Measurements from ENCODE around the gene FHIT.

Gene FHIT

DNA sequence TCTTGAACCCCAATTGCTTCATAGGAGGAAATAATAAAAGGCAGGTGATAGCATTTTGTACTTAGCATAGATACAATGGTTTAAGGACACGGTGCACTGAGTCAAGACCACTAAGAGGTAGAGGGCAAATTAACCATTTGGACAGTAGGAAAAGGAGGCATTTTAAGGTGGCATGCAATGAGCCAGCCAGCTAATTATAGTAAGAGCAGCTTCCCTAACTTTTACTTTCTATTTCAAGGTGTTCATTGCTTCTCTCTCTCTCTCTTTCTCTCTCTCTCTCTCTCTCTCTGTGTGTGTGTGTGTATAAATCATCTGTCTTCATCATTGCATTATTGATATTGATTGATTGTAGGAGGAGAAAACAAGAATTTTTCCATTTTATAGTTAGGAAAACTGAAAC lies 1461.0 kb downstream of the FHIT start:
- intact Hi-C loops (cut with micrococcal nuclease), result no loop called here
- H3K4me3 Mint-ChIP-seq, result no peak overlapping the region
- H3K27me3 Mint-ChIP-seq, result no peaks in the 10 kb centered on the region
- H3K9me3 Mint-ChIP-seq, result no peaks in the 10 kb centered on the region
- no peak overlapping the region for H3K27ac Mint-ChIP-seq
- H3K4me1 Mint-ChIP-seq (ENCODE audit: low read depth), result no peaks in the 10 kb centered on the region
- no peaks in the 10 kb centered on the region for H3K36me3 Mint-ChIP-seq (ENCODE audit: low read depth)

DNA sequence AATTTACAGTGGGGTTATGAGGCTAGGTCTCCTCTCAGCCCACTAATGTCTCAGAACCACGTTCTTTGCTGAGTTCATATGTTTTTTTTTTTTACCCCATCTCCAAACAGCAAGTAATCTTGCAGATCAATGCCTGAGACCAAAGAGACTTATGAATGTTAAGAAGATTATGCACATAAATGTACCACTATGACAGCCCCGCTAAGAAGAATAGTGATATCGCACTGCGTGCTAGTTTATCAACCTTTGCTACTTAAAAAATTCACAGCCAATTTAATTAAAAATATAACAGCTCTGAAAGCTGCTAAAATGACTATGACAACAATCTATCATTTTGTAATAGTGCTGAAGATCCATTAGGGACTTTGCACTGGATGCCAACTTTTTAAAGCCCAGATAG lies 1462.5 kb downstream of the FHIT start:
- Mint-ChIP-seq H3K4me1 (ENCODE audit: low read depth) (peaks cover 6% of the 10 kb centered on the region), H3K27ac (no peak overlapping the region), H3K9me3 (no peaks in the 10 kb centered on the region), H3K4me3 (no peak overlapping the region), H3K27me3 (no peaks in the 10 kb centered on the region), H3K36me3 (ENCODE audit: low read depth) (no peaks in the 10 kb centered on the region)
- intact Hi-C loops (cut with micrococcal nuclease), result no loop called here

DNA sequence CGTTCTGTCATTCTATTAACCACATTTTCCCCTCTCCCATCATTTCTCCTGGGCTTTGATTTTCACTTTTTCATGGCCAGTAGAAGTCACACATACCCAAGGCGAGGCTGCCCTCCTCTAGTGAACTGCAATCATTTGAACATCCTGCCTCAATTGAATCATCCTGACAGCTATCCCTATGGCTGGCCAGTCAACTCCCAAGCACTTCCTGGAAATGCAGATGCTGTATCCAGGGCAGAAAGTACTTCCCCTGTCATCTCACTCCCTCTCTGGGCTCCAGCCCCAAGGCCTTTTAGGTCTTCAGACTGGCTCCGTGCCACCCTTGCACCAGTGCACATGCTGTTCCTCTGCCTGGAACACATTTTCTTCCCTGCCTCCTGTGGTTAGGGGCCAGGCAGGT lies 1463.1 kb downstream of the FHIT start:
- no peak overlapping the region for H3K4me3 Mint-ChIP-seq
- H3K27ac Mint-ChIP-seq, result no peak overlapping the region
- no peaks in the 10 kb centered on the region for H3K27me3 Mint-ChIP-seq
- intact Hi-C loops (cut with micrococcal nuclease), result no loop called here
- H3K9me3 Mint-ChIP-seq, result no peaks in the 10 kb centered on the region
- peaks cover 11% of the 10 kb centered on the region for H3K4me1 Mint-ChIP-seq (ENCODE audit: low read depth)
- no peaks in the 10 kb centered on the region for H3K36me3 Mint-ChIP-seq (ENCODE audit: low read depth)

DNA sequence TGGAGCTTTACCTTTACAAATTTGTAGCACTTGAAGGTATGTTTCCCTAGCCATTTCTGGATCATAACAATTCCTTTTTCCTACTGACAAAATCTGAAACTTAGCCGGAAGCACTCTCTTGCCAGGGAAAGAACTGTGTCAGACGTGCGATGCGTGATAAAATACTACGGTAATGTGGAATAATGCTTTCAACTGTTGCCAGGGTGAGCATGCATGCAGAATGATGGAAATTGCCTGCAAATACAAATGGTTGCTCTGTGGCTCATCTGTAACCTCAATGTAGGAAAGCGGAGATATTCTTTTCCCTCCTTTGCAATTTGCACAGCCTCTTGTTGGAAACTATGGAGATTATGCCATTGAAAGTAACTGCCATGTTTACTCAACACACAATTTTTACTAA lies 1464.9 kb downstream of the FHIT start:
- Mint-ChIP-seq H3K4me1 (ENCODE audit: low read depth) (peaks cover 11% of the 10 kb centered on the region), H3K9me3 (no peaks in the 10 kb centered on the region), H3K36me3 (ENCODE audit: low read depth) (no peaks in the 10 kb centered on the region), H3K27me3 (no peaks in the 10 kb centered on the region), H3K27ac (no peak overlapping the region), H3K4me3 (no peak overlapping the region)
- intact Hi-C loops (cut with micrococcal nuclease), result no loop called here

DNA sequence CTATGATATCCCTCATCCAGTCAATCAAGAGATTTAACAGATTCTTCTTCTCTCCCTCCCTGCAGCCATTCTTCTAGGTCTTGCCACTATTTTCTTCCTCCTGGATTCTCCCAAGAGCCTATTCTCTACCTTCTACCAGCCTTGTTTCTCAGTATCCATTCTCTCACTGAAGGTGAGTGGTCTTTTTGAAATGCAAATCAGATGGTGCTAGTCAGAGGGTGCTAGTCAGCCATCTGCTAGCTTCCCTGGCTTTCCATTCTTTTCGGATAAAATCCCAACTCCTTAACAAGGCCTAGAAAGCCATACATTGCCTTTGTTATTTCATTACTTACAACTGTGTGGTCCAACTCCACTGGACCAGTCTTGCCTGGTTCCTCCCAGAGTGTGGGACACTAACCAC lies 1467.1 kb downstream of the FHIT start:
- Mint-ChIP-seq H3K27me3 (no peaks in the 10 kb centered on the region), H3K4me3 (no peak overlapping the region), H3K36me3 (ENCODE audit: low read depth) (no peaks in the 10 kb centered on the region), H3K4me1 (ENCODE audit: low read depth) (peaks cover 11% of the 10 kb centered on the region), H3K27ac (no peak overlapping the region), H3K9me3 (no peaks in the 10 kb centered on the region)
- intact Hi-C loops (cut with micrococcal nuclease), result no loop called here

DNA sequence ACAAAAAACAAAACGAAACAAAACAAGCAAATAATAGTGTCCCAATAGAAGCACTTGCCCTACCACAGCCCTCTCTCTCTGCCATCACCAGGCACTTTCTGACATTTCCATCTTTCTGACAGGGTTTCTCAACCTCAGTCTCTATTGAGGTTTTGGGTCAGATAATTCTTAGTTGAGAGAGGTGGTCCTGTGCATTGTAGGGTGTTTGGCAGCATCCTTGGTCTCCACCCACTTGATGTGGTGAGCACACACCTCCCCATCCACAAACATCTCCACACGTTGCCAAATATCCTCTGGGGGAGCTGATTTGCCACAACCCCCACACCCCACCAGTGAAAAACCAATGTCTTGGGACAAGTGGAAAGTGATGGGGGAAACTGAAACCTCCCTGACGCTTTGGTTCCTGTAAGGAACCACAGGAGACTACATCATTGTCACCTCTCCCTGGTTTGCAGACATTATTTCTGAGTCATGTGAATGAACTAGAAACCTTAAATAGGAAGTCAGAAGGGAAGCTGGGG lies 1467.7 kb downstream of the FHIT start:
- peaks cover 11% of the 10 kb centered on the region for H3K4me1 Mint-ChIP-seq (ENCODE audit: low read depth)
- H3K27me3 Mint-ChIP-seq, result no peaks in the 10 kb centered on the region
- intact Hi-C loops (cut with micrococcal nuclease), result no loop called here
- H3K36me3 Mint-ChIP-seq (ENCODE audit: low read depth), result no peaks in the 10 kb centered on the region
- no peaks in the 10 kb centered on the region for H3K9me3 Mint-ChIP-seq
- H3K27ac Mint-ChIP-seq, result no peak overlapping the region
- H3K4me3 Mint-ChIP-seq, result no peak overlapping the region

DNA sequence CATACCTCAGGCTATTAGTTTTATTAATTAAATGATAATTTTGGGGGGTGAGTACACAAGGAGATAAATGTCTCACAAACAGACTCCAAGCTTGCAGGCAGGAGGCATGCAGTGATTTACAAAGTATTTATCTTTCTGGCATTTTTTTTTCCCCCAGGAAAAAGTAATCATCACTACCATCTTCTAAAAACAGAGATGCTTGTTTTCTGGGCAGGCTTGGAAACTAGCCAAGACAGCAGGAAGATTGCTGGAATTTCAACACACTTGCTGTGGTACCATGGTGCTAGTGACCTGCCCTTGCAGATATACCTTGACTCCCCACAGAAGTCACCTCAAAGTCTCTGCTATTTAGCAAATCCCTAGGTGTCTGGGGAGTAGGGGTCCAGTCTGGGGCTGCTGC lies 1468.6 kb downstream of the FHIT start:
- Mint-ChIP-seq H3K27ac (no peak overlapping the region), H3K9me3 (no peaks in the 10 kb centered on the region), H3K4me3 (no peak overlapping the region), H3K27me3 (no peaks in the 10 kb centered on the region), H3K4me1 (ENCODE audit: low read depth) (peaks cover 17% of the 10 kb centered on the region), H3K36me3 (ENCODE audit: low read depth) (no peaks in the 10 kb centered on the region)
- intact Hi-C loops (cut with micrococcal nuclease), result no loop called here

DNA sequence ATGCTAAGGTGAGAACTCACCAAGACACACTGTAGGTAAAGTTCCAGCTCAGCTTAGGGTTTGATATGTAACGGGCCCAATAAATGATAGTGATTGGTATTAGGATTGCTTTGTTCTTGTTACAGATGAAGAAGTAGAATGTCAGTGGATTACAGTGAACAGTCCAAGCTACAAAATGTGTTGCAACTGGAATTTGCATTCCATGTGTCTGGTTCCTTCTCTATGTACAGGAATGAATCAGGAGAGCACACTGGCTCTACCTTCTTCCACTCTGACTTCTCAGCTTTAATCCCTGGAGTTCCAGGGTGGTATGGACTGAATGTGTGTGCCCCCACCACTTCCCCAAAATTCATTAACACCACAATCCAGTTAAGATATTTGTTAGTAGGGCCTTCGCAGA lies 1471.0 kb downstream of the FHIT start:
- Mint-ChIP-seq H3K27me3 (no peaks in the 10 kb centered on the region), H3K4me1 (ENCODE audit: low read depth) (peaks cover 21% of the 10 kb centered on the region), H3K36me3 (ENCODE audit: low read depth) (no peaks in the 10 kb centered on the region), H3K4me3 (no peak overlapping the region), H3K27ac (no peak overlapping the region), H3K9me3 (no peaks in the 10 kb centered on the region)
- intact Hi-C loops (cut with micrococcal nuclease), result no loop called here

DNA sequence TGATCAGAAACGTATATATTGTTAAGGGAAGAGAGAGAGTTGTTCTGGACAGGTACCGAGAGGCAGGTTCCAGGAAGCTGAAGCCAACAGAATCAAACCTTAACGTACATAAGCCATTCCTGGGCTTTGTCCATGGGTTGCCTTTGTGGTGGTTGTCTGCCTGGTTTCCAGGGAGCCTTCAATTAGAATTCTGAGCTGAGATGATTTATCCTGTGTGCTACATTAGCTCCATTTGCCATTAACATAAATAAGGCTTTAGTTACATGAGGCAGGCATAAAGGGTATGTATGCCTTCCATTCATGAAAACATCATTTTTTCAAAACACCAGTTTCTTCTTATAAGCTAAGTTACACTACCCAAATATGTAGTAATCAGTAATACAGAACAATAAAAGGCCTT lies 1472.0 kb downstream of the FHIT start:
- Mint-ChIP-seq H3K27ac (no peak overlapping the region), H3K4me3 (no peak overlapping the region), H3K36me3 (ENCODE audit: low read depth) (no peaks in the 10 kb centered on the region), H3K4me1 (ENCODE audit: low read depth) (peaks cover 19% of the 10 kb centered on the region), H3K9me3 (no peaks in the 10 kb centered on the region), H3K27me3 (no peaks in the 10 kb centered on the region)
- intact Hi-C loops (cut with micrococcal nuclease), result no loop called here

DNA sequence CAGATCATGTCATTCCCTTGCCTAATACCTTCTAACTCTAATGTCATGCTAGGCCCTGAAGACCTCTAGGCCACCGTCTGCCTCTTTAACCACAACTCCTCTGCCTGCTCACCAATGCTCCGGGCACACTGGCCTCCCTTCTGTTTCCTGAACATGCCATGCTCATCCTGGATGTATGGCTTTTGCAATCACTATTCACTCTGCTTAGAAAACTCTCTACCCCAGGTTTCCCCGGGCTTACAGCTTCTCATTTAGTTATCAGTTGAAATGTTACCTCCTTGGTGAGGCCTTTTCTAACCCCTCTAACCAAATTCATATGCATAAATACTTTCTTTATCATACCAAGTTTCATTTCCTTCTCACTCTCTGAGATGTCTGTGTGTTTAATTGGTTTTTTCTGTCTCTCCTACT lies 1473.6 kb downstream of the FHIT start:
- H3K27ac Mint-ChIP-seq, result no peak overlapping the region
- no peaks in the 10 kb centered on the region for H3K36me3 Mint-ChIP-seq (ENCODE audit: low read depth)
- no peaks in the 10 kb centered on the region for H3K9me3 Mint-ChIP-seq
- no peaks in the 10 kb centered on the region for H3K27me3 Mint-ChIP-seq
- H3K4me3 Mint-ChIP-seq, result no peak overlapping the region
- intact Hi-C loops (cut with micrococcal nuclease), result no loop called here
- H3K4me1 Mint-ChIP-seq (ENCODE audit: low read depth), result peaks cover 10% of the 10 kb centered on the region

DNA sequence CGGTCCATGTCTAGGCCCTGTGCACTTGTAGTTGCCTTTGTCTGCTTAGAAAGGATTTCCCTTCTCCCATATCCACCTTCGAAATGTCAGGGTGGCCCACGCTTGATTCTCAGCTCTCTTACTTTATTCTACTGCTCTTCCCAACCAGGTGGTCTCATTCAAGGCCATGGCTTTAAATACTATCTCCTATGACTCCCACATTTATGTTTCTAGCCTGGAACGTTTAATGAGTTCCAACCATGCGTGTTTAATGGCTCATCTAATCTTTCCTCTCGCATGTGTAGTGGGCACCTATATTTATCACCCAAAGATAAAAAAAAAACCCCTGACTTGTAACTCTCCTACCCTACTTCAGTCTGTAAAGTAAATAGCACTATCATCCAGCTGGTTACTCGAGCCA lies 1474.2 kb downstream of the FHIT start:
- H3K27me3 Mint-ChIP-seq, result peaks cover 2% of the 10 kb centered on the region
- H3K27ac Mint-ChIP-seq, result no peak overlapping the region
- no peaks in the 10 kb centered on the region for H3K9me3 Mint-ChIP-seq
- peaks cover 10% of the 10 kb centered on the region for H3K4me1 Mint-ChIP-seq (ENCODE audit: low read depth)
- intact Hi-C loops (cut with micrococcal nuclease), result no loop called here
- no peak overlapping the region for H3K4me3 Mint-ChIP-seq
- no peaks in the 10 kb centered on the region for H3K36me3 Mint-ChIP-seq (ENCODE audit: low read depth)

DNA sequence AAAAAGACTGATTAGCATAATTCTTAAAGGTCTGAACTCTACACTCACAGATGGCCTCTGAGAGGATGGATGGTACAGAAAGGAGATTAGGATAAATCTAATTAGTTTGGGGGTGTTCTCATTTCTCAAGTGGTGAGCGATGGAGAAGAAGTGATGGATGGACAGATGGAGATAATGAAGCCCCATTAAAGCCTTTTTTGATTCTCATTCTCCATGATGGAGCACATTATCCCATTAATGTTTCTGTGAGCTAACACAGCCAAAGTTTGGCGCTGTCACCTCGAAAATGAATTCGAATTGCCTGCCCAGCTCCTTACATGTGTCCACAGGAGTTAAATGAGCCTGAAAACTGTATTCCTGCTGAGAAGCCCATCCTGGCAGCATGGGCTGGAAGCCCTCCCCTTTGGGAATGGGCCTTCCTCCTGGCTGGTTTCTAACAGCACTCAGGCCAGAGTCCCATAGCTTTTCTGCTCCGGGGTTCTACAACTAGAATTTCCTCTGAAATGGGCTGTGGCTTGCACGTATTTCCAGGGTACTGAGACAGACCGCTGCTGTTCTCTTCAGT lies 1475.4 kb downstream of the FHIT start:
- Mint-ChIP-seq H3K27me3 (peaks cover 2% of the 10 kb centered on the region), H3K4me3 (no peak overlapping the region), H3K9me3 (no peaks in the 10 kb centered on the region), H3K36me3 (ENCODE audit: low read depth) (no peaks in the 10 kb centered on the region), H3K27ac (no peak overlapping the region), H3K4me1 (ENCODE audit: low read depth) (peaks cover 10% of the 10 kb centered on the region)
- intact Hi-C loops (cut with micrococcal nuclease), result no loop called here

DNA sequence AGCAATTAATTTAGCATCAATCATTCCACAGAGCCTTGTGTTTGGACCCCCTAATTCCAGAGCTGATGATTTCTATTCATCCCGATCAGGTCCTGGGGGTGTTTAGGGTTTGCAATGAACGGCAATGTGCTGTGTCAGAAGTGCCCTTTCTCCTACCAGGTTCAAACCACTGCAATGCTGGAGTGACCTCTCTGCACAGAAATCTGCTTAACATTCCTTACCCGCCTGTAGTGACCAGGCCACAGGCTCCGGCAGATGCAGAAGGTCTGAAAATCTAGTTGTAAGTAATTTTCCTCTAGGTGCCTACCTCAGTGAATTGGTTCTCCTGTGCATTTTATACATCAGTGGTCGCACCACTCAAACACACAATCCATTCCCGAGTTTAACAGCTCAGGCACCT lies 1476.1 kb downstream of the FHIT start:
- Mint-ChIP-seq H3K9me3 (no peaks in the 10 kb centered on the region), H3K4me1 (ENCODE audit: low read depth) (peaks cover 10% of the 10 kb centered on the region), H3K27me3 (peaks cover 2% of the 10 kb centered on the region), H3K36me3 (ENCODE audit: low read depth) (no peaks in the 10 kb centered on the region), H3K27ac (no peak overlapping the region), H3K4me3 (no peak overlapping the region)
- intact Hi-C loops (cut with micrococcal nuclease), result no loop called here

DNA sequence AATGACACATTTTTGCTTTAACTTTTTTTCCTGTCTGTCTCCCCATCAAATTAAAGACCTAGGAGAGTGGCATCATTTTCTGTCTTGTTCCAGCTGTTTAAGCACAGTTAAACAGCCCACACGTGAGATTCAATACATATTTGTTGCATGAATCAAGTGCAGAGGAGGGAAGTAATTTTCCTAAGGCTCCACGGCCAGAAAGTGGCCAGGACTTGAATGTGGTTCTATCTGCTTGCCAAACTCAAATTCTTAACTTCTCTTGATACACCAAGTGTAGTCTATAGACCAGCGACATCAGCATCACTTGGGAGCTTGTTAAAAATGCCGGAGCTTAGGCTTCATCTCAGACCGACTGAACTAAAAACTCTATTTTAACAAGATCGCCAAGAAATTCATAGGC lies 1476.6 kb downstream of the FHIT start:
- H3K4me3 Mint-ChIP-seq, result no peak overlapping the region
- no peak overlapping the region for H3K27ac Mint-ChIP-seq
- no peaks in the 10 kb centered on the region for H3K36me3 Mint-ChIP-seq (ENCODE audit: low read depth)
- intact Hi-C loops (cut with micrococcal nuclease), result no loop called here
- H3K27me3 Mint-ChIP-seq, result peaks cover 2% of the 10 kb centered on the region
- H3K4me1 Mint-ChIP-seq (ENCODE audit: low read depth), result peaks cover 10% of the 10 kb centered on the region
- no peaks in the 10 kb centered on the region for H3K9me3 Mint-ChIP-seq

DNA sequence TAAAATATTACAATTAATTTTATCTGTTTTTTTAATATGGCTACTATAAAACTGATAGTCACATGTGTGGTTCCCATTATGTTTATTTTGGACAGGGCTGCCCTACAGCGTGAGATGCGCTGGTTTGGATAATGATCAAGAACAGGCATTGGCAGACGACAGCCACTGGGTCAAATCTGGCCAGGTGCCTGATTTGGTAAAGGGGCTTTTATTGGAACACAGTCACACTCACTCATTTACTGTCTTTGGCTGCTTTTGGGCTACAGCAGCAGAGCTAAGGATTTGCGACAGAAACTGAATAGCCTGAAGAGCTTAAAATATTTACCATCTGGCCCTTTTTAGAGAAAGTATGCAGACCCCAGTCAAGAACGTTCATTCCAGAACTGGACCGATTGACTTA lies 1477.3 kb downstream of the FHIT start:
- Mint-ChIP-seq H3K36me3 (ENCODE audit: low read depth) (no peaks in the 10 kb centered on the region), H3K4me1 (ENCODE audit: low read depth) (peaks cover 10% of the 10 kb centered on the region), H3K4me3 (no peak overlapping the region), H3K27ac (no peak overlapping the region), H3K27me3 (peaks cover 2% of the 10 kb centered on the region), H3K9me3 (no peaks in the 10 kb centered on the region)
- intact Hi-C loops (cut with micrococcal nuclease), result no loop called here

Data from dendritic cell treated with granulocyte-macrophage colony-stimulating factor and Interleukin-4, amounts not matched to agents 40 ng/mL and 50 ng/mL, for 4 days (primary cell).